Measurements from ENCODE around the gene NUMBL. TPM values are rescaled to one million over a fixed set of nuclear protein-coding genes. Genes with fewer than 3 reads are reported as not detected.

Gene NUMBL
- total and polyA plus RNA-seq, 9 of the 15 experiments (the other 6 are each of a cell fraction or from before 2014, with no cell fraction given): 0.39 to 38.6 (median 6.6) TPM

GRCh38 chr19:40662925-40663694 is 27.3 kb downstream of the NUMBL start (continued):
- peak; percentile 21; the same call in 1 of the 2 replicates for TF ChIP-seq CLOCK (CRISPR knock-in tag; IDR thresholded peaks at IDR 0.05; ENCODE audit: borderline replicate concordance)
- TF ChIP-seq BRF2 (IDR thresholded peaks at IDR 0.05; ENCODE audit: borderline replicate concordance, insufficient read depth, insufficient read length): no peak
- TF ChIP-seq CAMTA2 (CRISPR knock-in tag; conservative IDR thresholded peaks at IDR 0.05): no peak
- TF ChIP-seq POU5F1 (IDR thresholded peaks at IDR 0.05; ENCODE audit: borderline replicate concordance, low read depth, low read length, partially characterized antibody): no peak
- TF ChIP-seq CBX1 (IDR thresholded peaks at IDR 0.05; ENCODE audit: low read depth): peak; percentile 61; the same call in 1 of the 2 replicates
- no peak for TF ChIP-seq ZNF766 (CRISPR knock-in tag; conservative IDR thresholded peaks at IDR 0.05)
- TF ChIP-seq MITF (IDR thresholded peaks at IDR 0.05): peak; percentile 83
- no peak for TF ChIP-seq MCM2 (IDR thresholded peaks at IDR 0.05; ENCODE audit: low read depth)
- TF ChIP-seq POLR2G (IDR thresholded peaks at IDR 0.05; ENCODE audit: low read depth, low read length): peak; percentile 84
- no peak for TF ChIP-seq XRCC3 (IDR thresholded peaks at IDR 0.05)
- no peak for TF ChIP-seq MAFG (tag; conservative IDR thresholded peaks at IDR 0.05)
- TF ChIP-seq KDM2B (CRISPR knock-in tag; IDR thresholded peaks at IDR 0.05): 0 out of 2 replicates have a peak, but pooled peaks have one; percentile 18
- no peak for TF ChIP-seq DMBX1 (CRISPR knock-in tag; IDR thresholded peaks at IDR 0.05; ENCODE audit: borderline replicate concordance)
- no peak for TF ChIP-seq CEBPZ (IDR thresholded peaks at IDR 0.05; ENCODE audit: borderline replicate concordance, low read depth, low read length)
- no peak for TF ChIP-seq ZNF707 (CRISPR knock-in tag; conservative IDR thresholded peaks at IDR 0.05)
- TF ChIP-seq ZNF830 (CRISPR knock-in tag; IDR thresholded peaks at IDR 0.05): no peak
- TF ChIP-seq ZBTB34 (CRISPR knock-in tag; IDR thresholded peaks at IDR 0.05): no peak

Data from K562 (cell line).